GM13976 (cell line): ENCODE measurements around the gene SLC8A3.

Experiments
- DNase-seq: peaks from one replicate; pipeline ENCODE4 v3.0.0; 2012; ENCODE audit warnings: low spot score
- in situ Hi-C: fragments of 300-500 bp; cut with MboI; formaldehyde crosslinking; loops from one replicate; pipeline ENCODE4 v1.12.0; 2022; ENCODE audit warnings: low sequenced_read_pairs, mixed read lengths, inconsistent platforms; ENCODE audit not compliant: unreplicated experiment
- TF ChIP-seq, protein P1 (sequence below): IDR thresholded peaks from 2 replicates; pipeline ENCODE4 v1.5.1; 2012; ENCODE audit warnings: borderline replicate concordance, mild to moderate bottlenecking; ENCODE audit not compliant: insufficient read depth; ENCODE audit errors: extremely low read depth, missing control alignments, control extremely low read depth

SLC8A3 gene

DNA sequence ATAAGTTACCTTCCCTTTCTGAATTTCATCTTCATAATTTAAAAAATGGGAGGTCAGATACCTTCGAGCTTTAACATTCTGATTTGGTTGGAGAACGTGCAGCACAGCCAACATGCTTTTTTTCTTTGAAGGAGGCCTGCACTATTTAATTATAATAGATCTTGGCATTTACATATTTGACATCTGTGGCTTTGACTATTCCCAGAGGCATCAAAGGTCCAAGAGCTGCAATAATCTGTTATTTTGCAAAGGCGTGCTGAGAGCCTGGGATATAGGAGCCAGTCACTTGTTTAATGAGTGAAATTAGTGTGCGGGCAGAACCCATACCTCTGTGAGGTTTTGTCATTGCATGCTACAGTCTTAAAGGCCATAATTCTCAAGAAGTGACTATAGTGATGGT, 26.4 kb downstream of the SLC8A3 start:
- no peak for DNase-seq
- in situ Hi-C loops: no loop called here
- TF ChIP-seq, protein P1, sequence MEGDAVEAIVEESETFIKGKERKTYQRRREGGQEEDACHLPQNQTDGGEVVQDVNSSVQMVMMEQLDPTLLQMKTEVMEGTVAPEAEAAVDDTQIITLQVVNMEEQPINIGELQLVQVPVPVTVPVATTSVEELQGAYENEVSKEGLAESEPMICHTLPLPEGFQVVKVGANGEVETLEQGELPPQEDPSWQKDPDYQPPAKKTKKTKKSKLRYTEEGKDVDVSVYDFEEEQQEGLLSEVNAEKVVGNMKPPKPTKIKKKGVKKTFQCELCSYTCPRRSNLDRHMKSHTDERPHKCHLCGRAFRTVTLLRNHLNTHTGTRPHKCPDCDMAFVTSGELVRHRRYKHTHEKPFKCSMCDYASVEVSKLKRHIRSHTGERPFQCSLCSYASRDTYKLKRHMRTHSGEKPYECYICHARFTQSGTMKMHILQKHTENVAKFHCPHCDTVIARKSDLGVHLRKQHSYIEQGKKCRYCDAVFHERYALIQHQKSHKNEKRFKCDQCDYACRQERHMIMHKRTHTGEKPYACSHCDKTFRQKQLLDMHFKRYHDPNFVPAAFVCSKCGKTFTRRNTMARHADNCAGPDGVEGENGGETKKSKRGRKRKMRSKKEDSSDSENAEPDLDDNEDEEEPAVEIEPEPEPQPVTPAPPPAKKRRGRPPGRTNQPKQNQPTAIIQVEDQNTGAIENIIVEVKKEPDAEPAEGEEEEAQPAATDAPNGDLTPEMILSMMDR: no peak

DNA sequence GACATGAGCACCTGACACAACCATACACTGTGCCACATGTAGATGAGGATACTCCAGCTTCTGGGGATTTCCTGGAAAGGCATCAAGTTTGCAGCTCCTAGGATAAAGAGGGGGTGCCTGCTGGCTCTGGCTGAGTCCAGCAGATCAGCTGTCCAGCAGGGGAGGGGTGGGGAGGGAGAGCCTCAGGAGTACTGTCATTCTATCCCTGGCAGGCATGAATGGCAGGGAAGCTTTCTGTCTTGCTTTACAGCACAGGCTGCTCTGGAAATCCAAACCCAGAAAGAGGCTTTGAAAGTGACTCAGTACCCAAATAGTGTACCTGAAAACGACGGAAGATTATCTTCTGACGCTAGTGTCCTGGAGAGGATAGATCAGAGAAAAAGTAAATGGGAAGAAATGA, 32.2 kb downstream of the SLC8A3 start:
- DNase-seq: no peak
- in situ Hi-C loops: no loop called here
- TF ChIP-seq, protein P1: no peak

DNA sequence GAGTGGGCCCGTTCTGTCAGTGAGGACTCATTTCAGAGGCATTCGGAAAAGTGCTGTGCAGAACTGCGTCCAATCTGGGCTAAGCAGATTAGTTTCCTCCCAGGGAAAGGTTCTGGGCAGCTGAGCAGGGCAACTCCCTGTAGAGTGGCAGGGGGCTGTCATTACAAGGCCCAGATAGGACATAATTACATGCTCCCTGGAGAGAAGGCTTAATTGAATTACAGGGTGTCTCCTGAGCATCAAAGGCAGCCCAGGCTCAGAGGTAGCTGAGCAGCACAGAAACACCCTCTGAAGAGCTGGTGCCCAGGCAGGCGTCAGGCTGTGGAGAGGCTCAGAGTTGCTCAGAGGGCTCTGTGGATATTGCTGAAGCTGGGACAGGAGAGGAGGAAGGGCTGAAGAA, 36.0 kb downstream of the SLC8A3 start:
- TF ChIP-seq, protein P1: no peak
- DNase-seq: no peak
- in situ Hi-C loops: no loop called here

DNA sequence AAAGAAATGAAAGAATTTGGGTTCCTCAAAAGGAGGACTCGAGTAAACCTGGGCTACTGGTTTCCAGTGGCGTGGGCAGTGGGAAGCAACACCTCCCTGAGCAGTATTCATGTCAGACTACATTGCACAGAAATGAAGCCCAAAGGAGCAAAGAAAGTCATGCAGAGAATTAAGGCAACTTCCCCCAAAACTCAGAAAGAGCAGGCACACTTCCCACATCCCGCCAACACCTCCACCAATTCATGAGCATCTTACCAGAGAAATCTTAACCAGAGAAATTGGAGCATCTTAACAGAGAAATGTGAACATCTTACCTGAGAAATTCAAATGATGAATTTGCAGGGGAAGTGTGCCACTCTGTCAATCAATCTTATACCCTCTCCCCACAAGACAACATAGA, 36.7 kb downstream of the SLC8A3 start:
- DNase-seq: no peak
- in situ Hi-C loops: no loop called here
- TF ChIP-seq, protein P1: no peak

DNA sequence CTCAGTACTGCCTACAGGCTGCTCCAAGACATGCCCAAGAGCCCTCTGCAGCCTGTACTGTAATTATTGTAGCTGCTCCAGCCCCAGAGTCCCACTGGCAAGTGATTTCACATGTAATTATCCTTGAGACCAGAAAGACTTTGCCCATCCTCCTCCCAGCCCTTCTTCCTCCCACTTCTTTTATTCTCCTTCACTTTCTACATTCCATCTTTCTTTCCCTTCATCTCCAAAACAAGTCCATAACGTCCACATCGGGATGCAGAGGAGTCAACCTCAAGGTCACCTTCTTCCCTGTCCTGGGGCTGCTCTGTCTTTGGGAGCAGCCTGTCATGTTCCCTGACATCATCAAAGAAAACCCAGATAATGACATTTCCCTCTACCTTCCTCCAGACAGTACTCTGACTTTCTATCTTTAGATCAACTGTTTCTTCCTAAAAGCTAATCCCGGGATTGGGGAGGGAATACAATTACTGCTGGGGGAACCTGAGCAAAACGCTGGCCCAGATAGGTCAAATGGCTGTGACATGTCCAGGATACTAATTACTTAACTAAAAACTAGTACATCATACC, 39.1 kb downstream of the SLC8A3 start:
- in situ Hi-C loops: no loop called here
- TF ChIP-seq, protein P1: no peak
- no peak for DNase-seq

DNA sequence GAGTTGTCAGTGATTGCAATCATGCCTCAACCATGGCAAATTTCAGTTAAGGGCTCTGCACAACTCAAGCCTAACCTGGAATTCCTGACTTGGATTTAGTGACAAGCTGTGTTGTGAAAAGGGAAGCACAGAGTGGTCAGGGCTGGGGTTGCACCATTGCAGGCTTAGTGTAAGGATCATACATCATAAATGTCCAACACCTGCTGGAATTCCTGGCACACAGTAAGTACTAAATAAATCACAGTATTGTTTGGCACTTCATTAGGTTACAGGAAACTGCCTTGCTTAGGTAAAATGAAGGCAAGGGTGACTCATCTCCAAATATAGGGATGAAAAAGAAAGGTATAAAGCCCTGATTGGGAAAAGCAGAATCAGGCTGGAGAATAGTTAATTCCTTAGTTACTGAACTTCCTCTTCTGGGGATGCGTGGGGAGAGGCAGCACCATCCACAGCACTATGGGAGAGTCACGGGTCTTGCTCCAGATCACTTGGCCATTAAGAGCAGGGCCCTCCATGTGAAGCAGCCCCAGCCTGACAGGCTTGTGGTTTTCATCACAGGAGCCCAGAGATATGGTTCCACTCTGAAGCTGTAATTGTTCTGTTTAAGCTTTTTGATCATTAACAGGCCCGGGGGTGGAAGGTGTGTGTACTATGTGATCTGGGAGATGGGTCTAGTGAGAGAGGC, 39.7 kb downstream of the SLC8A3 start:
- in situ Hi-C loops: no loop called here
- TF ChIP-seq, protein P1: no peak
- no peak for DNase-seq
